VCaP (cell line): Measurements from ENCODE around the gene TK1.

ENCODE experiments used
- H3K27ac ChIP-seq: fragments of 450-650 bp; 2 replicates; pipeline ENCODE4 v1.5.1; 2017
- CTCF ChIP-seq: fragments of 450-650 bp; conservative IDR thresholded peaks from 2 replicates; pipeline ENCODE4 v1.5.1; 2017; ENCODE audit warnings: mild to moderate bottlenecking, moderate library complexity

The TK1 gene

GRCh38 chr17:78183916-78184315 is 2.9 kb downstream of the TK1 start:
- no peak for TF ChIP-seq CTCF
- peak overlapping the region; percentile 96 for H3K27ac ChIP-seq

- TF ChIP-seq CTCF, result no peak
- peak overlapping the region; percentile 96 for H3K27ac ChIP-seq
Measured at GRCh38 chr17:78182504-78182903, 4.3 kb downstream of the TK1 start.

GRCh38 chr17:78180508-78180907 is 6.3 kb downstream of the TK1 start:
- TF ChIP-seq CTCF, result no peak
- peak overlapping the region; percentile 96; the same call in 1 of the 2 replicates for H3K27ac ChIP-seq

- peak overlapping the region; percentile 96; the same call in 1 of the 2 replicates for H3K27ac ChIP-seq
- no peak for TF ChIP-seq CTCF
Measured at GRCh38 chr17:78180083-78180482, 6.8 kb downstream of the TK1 start.

- H3K27ac ChIP-seq, result peak overlapping the region; percentile 96
- no peak for TF ChIP-seq CTCF
Measured at GRCh38 chr17:78179372-78179771, 7.5 kb downstream of the TK1 start.

- H3K27ac ChIP-seq, result peak overlapping the region; percentile 96
- peak; percentile 81 for TF ChIP-seq CTCF
Measured at GRCh38 chr17:78176548-78177025, 10.3 kb downstream of the TK1 start.

GRCh38 chr17:78175643-78175981 is 11.2 kb downstream of the TK1 start:
- H3K27ac ChIP-seq, result peak overlapping the region; percentile 96

More at GRCh38 chr17:78175643-78175981, 11.2 kb downstream of the TK1 start:
- no peak for TF ChIP-seq CTCF
